ENCODE data around the gene DYNLT5. TPM values are rescaled to one million over a fixed set of nuclear protein-coding genes. Genes with fewer than 3 reads are reported as not detected.

The DYNLT5 gene
- total and polyA plus RNA-seq, 2 donors, result 0.80 to 1.9 TPM

GRCh38 chr1:66739401-66740157, 12.7 kb upstream of the DYNLT5 start:
- Histone ChIP-seq H3K4me3 (ENCODE audit: low read length in 2 of 2) (no peak overlapping the region), H3K27me3 (ENCODE audit: control insufficient read depth in 2 of 2, insufficient read depth in 1 of 2, low read length in 1 of 2) (no peaks in the 10 kb centered on the region), H3K4me1 (ENCODE audit: control insufficient read depth in 2 of 2, insufficient read depth in 2 of 2, low read length in 2 of 2) (peaks cover 0 to 11% of the 10 kb centered on the region in 2 donors), H3K27ac (ENCODE audit: low read depth in 1 of 2, low read length in 1 of 2) (no peak overlapping the region), H3K36me3 (ENCODE audit: control insufficient read depth in 2 of 2, insufficient read depth in 2 of 2, low read length in 1 of 2) (no peaks in the 10 kb centered on the region), H3K9me3 (ENCODE audit: control insufficient read depth in 2 of 2, insufficient read depth in 1 of 2, low read length in 1 of 2) (no peaks in the 10 kb centered on the region)
- WGBS, result 69% methylated on average over 9 of the region's 9 CpGs
- DNase-seq (ENCODE audit: low read depth in 6 of 9, low spot score in 9 of 9), result peak in 1 of 9 donors; percentile 16

- no peaks in the 10 kb centered on the region for H3K4me1 ChIP-seq (ENCODE audit: control insufficient read depth in 2 of 2, insufficient read depth in 2 of 2, low read length in 2 of 2)
- no peak for DNase-seq (ENCODE audit: low read depth in 6 of 9, low spot score in 9 of 9)
- H3K9me3 ChIP-seq (ENCODE audit: control insufficient read depth in 2 of 2, insufficient read depth in 1 of 2, low read length in 1 of 2), result no peaks in the 10 kb centered on the region
- WGBS, result 32% methylated on average over 2 of the region's 2 CpGs
- H3K36me3 ChIP-seq (ENCODE audit: control insufficient read depth in 2 of 2, insufficient read depth in 2 of 2, low read length in 1 of 2), result no peaks in the 10 kb centered on the region
- H3K27ac ChIP-seq (ENCODE audit: low read depth in 1 of 2, low read length in 1 of 2), result no peak overlapping the region
- H3K27me3 ChIP-seq (ENCODE audit: control insufficient read depth in 2 of 2, insufficient read depth in 1 of 2, low read length in 1 of 2), result no peaks in the 10 kb centered on the region
- H3K4me3 ChIP-seq (ENCODE audit: low read length in 2 of 2), result no peak overlapping the region
These were observed 6.8 kb upstream of the DYNLT5 start for GRCh38 chr1:66745451-66745850.

DNA sequence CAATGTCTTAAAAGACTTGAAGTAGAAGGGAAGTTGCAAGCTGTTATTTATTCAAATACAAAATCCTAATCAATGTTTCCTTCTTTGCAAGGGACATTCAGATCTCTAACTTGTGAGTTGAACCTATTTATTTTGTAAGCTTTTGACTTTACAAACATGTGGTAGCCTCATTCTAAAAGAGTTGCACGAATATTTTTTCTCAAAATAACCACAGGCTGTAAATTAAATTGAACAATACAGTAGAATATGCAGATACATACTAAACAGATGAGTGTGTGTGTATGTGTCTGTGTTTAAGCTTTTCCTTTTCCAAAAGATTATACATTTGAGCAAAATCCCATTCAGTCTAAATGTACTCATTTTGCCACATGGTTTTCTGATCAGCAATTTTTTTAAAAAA, 4.8 kb upstream of the DYNLT5 start:
- Histone ChIP-seq H3K36me3 (ENCODE audit: control insufficient read depth in 2 of 2, insufficient read depth in 2 of 2, low read length in 1 of 2) (no peaks in the 10 kb centered on the region), H3K27ac (ENCODE audit: low read depth in 1 of 2, low read length in 1 of 2) (no peak overlapping the region), H3K4me3 (ENCODE audit: low read length in 2 of 2) (no peak overlapping the region), H3K9me3 (ENCODE audit: control insufficient read depth in 2 of 2, insufficient read depth in 1 of 2, low read length in 1 of 2) (no peaks in the 10 kb centered on the region), H3K4me1 (ENCODE audit: control insufficient read depth in 2 of 2, insufficient read depth in 2 of 2, low read length in 2 of 2) (peaks cover 7 to 12% of the 10 kb centered on the region in 2 donors), H3K27me3 (ENCODE audit: control insufficient read depth in 2 of 2, insufficient read depth in 1 of 2, low read length in 1 of 2) (peaks cover 0 to 12% of the 10 kb centered on the region in 2 donors)
- 20% methylated on average over 1 of the region's 1 CpG for WGBS
- no peak for DNase-seq (ENCODE audit: low read depth in 6 of 9, low spot score in 9 of 9)

DNA sequence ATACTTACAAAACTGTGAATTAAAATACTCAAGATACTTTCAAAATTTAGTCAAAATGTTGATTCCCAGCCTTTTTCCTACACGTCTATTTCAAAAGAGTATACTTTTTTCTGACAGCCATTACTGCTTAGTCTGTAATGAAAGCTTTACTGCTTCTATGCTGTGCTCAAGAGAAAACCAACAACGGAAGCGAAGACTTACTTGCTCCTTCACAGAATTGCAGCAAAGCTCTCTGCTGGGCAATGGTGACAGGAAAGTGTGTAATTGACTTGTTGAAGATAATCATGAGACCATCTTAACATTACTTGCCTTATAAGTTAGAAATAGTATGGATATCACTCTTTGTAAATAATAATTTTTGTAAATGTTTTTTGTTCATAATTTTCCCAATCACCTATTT, 1.7 kb upstream of the DYNLT5 start:
- no peaks in the 10 kb centered on the region for H3K9me3 ChIP-seq (ENCODE audit: control insufficient read depth in 2 of 2, insufficient read depth in 1 of 2, low read length in 1 of 2)
- no peaks in the 10 kb centered on the region for H3K36me3 ChIP-seq (ENCODE audit: control insufficient read depth in 2 of 2, insufficient read depth in 2 of 2, low read length in 1 of 2)
- peaks cover 2 to 18% of the 10 kb centered on the region in 2 donors for H3K27me3 ChIP-seq (ENCODE audit: control insufficient read depth in 2 of 2, insufficient read depth in 1 of 2, low read length in 1 of 2)
- peaks cover 8 to 17% of the 10 kb centered on the region in 2 donors for H3K4me1 ChIP-seq (ENCODE audit: control insufficient read depth in 2 of 2, insufficient read depth in 2 of 2, low read length in 2 of 2)
- peak in 1 of 9 donors; percentile 67 for DNase-seq (ENCODE audit: low read depth in 6 of 9, low spot score in 9 of 9)
- 48% methylated on average over 3 of the region's 3 CpGs for WGBS
- H3K4me3 ChIP-seq (ENCODE audit: low read length in 2 of 2), result no peak overlapping the region
- H3K27ac ChIP-seq (ENCODE audit: low read depth in 1 of 2, low read length in 1 of 2), result no peak overlapping the region

GRCh38 chr1:66751160-66751559, 1.1 kb upstream of the DYNLT5 start:
- H3K4me3 ChIP-seq (ENCODE audit: low read length in 2 of 2), result no peak overlapping the region
- no peak for DNase-seq (ENCODE audit: low read depth in 6 of 9, low spot score in 9 of 9)
- H3K4me1 ChIP-seq (ENCODE audit: control insufficient read depth in 2 of 2, insufficient read depth in 2 of 2, low read length in 2 of 2), result peaks cover 8 to 17% of the 10 kb centered on the region in 2 donors
- H3K9me3 ChIP-seq (ENCODE audit: control insufficient read depth in 2 of 2, insufficient read depth in 1 of 2, low read length in 1 of 2), result no peaks in the 10 kb centered on the region
- WGBS, result 97% methylated on average over 4 of the region's 4 CpGs
- no peak overlapping the region for H3K27ac ChIP-seq (ENCODE audit: low read depth in 1 of 2, low read length in 1 of 2)
- H3K36me3 ChIP-seq (ENCODE audit: control insufficient read depth in 2 of 2, insufficient read depth in 2 of 2, low read length in 1 of 2), result no peaks in the 10 kb centered on the region
- H3K27me3 ChIP-seq (ENCODE audit: control insufficient read depth in 2 of 2, insufficient read depth in 1 of 2, low read length in 1 of 2), result peaks cover 2 to 18% of the 10 kb centered on the region in 2 donors

DNA sequence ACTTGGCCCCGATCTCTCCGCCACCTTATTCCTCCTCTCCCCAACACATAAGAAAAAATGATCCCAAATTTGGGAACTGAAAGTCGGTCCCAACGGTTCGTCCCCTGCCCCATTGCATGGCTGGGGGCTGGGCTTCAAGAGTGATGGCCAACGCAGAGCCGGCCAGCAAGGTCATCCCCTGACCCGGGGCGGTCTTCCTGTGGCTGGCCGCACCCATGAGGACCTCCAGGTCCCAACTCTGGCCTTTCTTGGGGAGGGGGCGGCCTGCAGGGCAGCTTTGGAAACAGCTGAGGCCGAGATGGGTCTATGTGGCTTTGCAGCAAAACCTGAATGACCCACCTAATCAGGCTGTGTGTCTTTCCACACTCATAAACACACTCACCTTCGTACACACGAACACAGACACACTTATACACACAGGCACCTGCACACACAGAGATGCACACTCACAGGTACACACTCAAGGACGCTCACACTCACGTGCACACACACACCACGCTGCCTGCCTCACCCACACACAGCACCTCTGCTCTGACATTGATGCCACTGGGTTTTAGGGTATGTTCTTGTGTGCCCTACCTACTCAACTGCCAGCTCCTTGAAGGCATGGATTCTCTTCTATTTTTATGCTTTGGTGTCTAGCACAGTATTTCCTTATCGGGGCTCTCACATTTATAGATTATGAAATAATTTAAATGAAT, 562 bp downstream of the DYNLT5 start:
- Histone ChIP-seq H3K4me1 (ENCODE audit: control insufficient read depth in 2 of 2, insufficient read depth in 2 of 2, low read length in 2 of 2) (peaks cover 8 to 17% of the 10 kb centered on the region in 2 donors), H3K36me3 (ENCODE audit: control insufficient read depth in 2 of 2, insufficient read depth in 2 of 2, low read length in 1 of 2) (no peaks in the 10 kb centered on the region), H3K27ac (ENCODE audit: low read depth in 1 of 2, low read length in 1 of 2) (no peak overlapping the region), H3K27me3 (ENCODE audit: control insufficient read depth in 2 of 2, insufficient read depth in 1 of 2, low read length in 1 of 2) (peaks cover 2 to 18% of the 10 kb centered on the region in 2 donors), H3K9me3 (ENCODE audit: control insufficient read depth in 2 of 2, insufficient read depth in 1 of 2, low read length in 1 of 2) (no peaks in the 10 kb centered on the region), H3K4me3 (ENCODE audit: low read length in 2 of 2) (peak overlapping the region; percentile 36 to 39)
- WGBS, result 53% methylated on average over 18 of the region's 18 CpGs
- no peak for DNase-seq (ENCODE audit: low read depth in 6 of 9, low spot score in 9 of 9)

GRCh38 chr1:66757722-66758240, 5.5 kb downstream of the DYNLT5 start:
- Histone ChIP-seq H3K27ac (ENCODE audit: low read depth in 1 of 2, low read length in 1 of 2) (peak overlapping the region in 1 of 2 donors; percentile 41), H3K9me3 (ENCODE audit: control insufficient read depth in 2 of 2, insufficient read depth in 1 of 2, low read length in 1 of 2) (no peaks in the 10 kb centered on the region), H3K27me3 (ENCODE audit: control insufficient read depth in 2 of 2, insufficient read depth in 1 of 2, low read length in 1 of 2) (peaks cover 2 to 4% of the 10 kb centered on the region in 2 donors), H3K36me3 (ENCODE audit: control insufficient read depth in 2 of 2, insufficient read depth in 2 of 2, low read length in 1 of 2) (no peaks in the 10 kb centered on the region), H3K4me1 (ENCODE audit: control insufficient read depth in 2 of 2, insufficient read depth in 2 of 2, low read length in 2 of 2) (peaks cover 0 to 3% of the 10 kb centered on the region in 2 donors), H3K4me3 (ENCODE audit: low read length in 2 of 2) (no peak overlapping the region)
- no peak for DNase-seq (ENCODE audit: low read depth in 6 of 9, low spot score in 9 of 9)
- 92% methylated on average over 6 of the region's 6 CpGs for WGBS

DNA sequence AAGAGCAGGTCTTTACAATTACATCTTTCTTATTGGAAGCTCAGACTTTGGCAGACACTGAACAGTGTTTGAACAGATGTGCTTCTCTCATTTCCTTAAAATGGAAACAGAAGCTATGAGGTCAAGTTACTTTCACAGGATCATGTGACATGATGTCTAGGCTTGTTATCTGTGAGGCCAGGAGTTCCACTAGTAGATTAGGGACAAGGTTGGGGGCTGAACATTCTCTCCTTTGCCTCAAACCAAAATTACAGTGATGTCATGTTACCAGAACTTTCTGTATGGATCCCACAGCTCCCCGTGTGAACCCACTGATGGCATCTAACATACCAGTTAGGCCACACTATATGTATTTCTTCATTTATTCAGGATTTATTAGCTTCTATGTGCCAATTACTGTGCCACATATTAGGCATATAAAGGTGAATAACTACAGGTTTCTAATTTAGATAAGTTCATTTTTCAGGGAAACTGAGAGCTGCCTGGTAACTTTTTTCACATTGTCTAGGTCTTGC, 6.0 kb downstream of the DYNLT5 start:
- peak in 1 of 9 donors; percentile 26 for DNase-seq (ENCODE audit: low read depth in 6 of 9, low spot score in 9 of 9)
- Histone ChIP-seq H3K9me3 (ENCODE audit: control insufficient read depth in 2 of 2, insufficient read depth in 1 of 2, low read length in 1 of 2) (no peaks in the 10 kb centered on the region), H3K4me1 (ENCODE audit: control insufficient read depth in 2 of 2, insufficient read depth in 2 of 2, low read length in 2 of 2) (no peaks in the 10 kb centered on the region), H3K27me3 (ENCODE audit: control insufficient read depth in 2 of 2, insufficient read depth in 1 of 2, low read length in 1 of 2) (no peaks in the 10 kb centered on the region), H3K27ac (ENCODE audit: low read depth in 1 of 2, low read length in 1 of 2) (no peak overlapping the region), H3K4me3 (ENCODE audit: low read length in 2 of 2) (no peak overlapping the region), H3K36me3 (ENCODE audit: control insufficient read depth in 2 of 2, insufficient read depth in 2 of 2, low read length in 1 of 2) (no peaks in the 10 kb centered on the region)
- WGBS, result 84% methylated on average over 1 of the region's 1 CpG

GRCh38 chr1:66760506-66760905, 8.2 kb downstream of the DYNLT5 start:
- H3K4me3 ChIP-seq (ENCODE audit: low read length in 2 of 2), result no peak overlapping the region
- H3K9me3 ChIP-seq (ENCODE audit: control insufficient read depth in 2 of 2, insufficient read depth in 1 of 2, low read length in 1 of 2), result no peaks in the 10 kb centered on the region
- no peaks in the 10 kb centered on the region for H3K36me3 ChIP-seq (ENCODE audit: control insufficient read depth in 2 of 2, insufficient read depth in 2 of 2, low read length in 1 of 2)
- no peak overlapping the region for H3K27ac ChIP-seq (ENCODE audit: low read depth in 1 of 2, low read length in 1 of 2)
- 93% methylated on average over 1 of the region's 1 CpG for WGBS
- H3K4me1 ChIP-seq (ENCODE audit: control insufficient read depth in 2 of 2, insufficient read depth in 2 of 2, low read length in 2 of 2), result no peaks in the 10 kb centered on the region
- no peak for DNase-seq (ENCODE audit: low read depth in 6 of 9, low spot score in 9 of 9)
- H3K27me3 ChIP-seq (ENCODE audit: control insufficient read depth in 2 of 2, insufficient read depth in 1 of 2, low read length in 1 of 2), result no peaks in the 10 kb centered on the region
